Mesothelial cell of epicardium (in vitro differentiated cells): ENCODE measurements around the gene CYP2S1. TPM values are rescaled to one million over a fixed set of nuclear protein-coding genes. Genes with fewer than 3 reads are reported as not detected.

Experiments
- DNase-seq, 2 experiments: peaks; one replicate each; pipeline ENCODE4 v3.0.0; 2021; ENCODE audit warnings: low spot score in 2 of 2; ENCODE audit not compliant: unreplicated experiment in 2 of 2
- H3K27ac Mint-ChIP-seq: 2 replicates; pipeline ENCODE4 v1.8.0; 2021; ENCODE audit warnings: mixed read lengths
- H3K27me3 Mint-ChIP-seq: 2 replicates; pipeline ENCODE4 v1.8.0; 2021; ENCODE audit warnings: low read depth, mixed read lengths
- H3K36me3 Mint-ChIP-seq: 2 replicates; pipeline ENCODE4 v1.8.0; 2021; ENCODE audit warnings: mixed read lengths
- H3K4me1 Mint-ChIP-seq: 2 replicates; pipeline ENCODE4 v1.8.0; 2021; ENCODE audit warnings: mixed read lengths
- H3K4me3 Mint-ChIP-seq: 2 replicates; pipeline ENCODE4 v1.8.0; 2021; ENCODE audit warnings: mild to moderate bottlenecking, moderate library complexity, mixed read lengths
- H3K9me3 Mint-ChIP-seq: 2 replicates; pipeline ENCODE4 v1.8.0; 2021; ENCODE audit warnings: mixed read lengths
- total RNA-seq: library from RNA; stranded (reverse); gene quantifications from 3 replicates; pipeline ENCODE4 v1.2.1, GENCODE V29; 2021
- TF ChIP-seq, protein P1 (sequence below): fragments of 200-600 bp; sonication (generic); IDR thresholded peaks from one replicate; pipeline ENCODE4 v1.5.0; 2021; ENCODE audit warnings: antibody characterized with exemption; ENCODE audit not compliant: unreplicated experiment

The CYP2S1 gene
- total RNA-seq, 1 donor from 2014 or later = 15.5 TPM

GRCh38 chr19:41233748-41234240 is 40.8 kb downstream of the CYP2S1 start:
- no peak for DNase-seq
- Mint-ChIP-seq H3K9me3 (no peaks in the 10 kb centered on the region), H3K36me3 (peaks cover 29% of the 10 kb centered on the region), H3K27ac (no peak overlapping the region), H3K27me3 (no peaks in the 10 kb centered on the region), H3K4me1 (no peaks in the 10 kb centered on the region), H3K4me3 (no peak overlapping the region)
- TF ChIP-seq, protein P1, sequence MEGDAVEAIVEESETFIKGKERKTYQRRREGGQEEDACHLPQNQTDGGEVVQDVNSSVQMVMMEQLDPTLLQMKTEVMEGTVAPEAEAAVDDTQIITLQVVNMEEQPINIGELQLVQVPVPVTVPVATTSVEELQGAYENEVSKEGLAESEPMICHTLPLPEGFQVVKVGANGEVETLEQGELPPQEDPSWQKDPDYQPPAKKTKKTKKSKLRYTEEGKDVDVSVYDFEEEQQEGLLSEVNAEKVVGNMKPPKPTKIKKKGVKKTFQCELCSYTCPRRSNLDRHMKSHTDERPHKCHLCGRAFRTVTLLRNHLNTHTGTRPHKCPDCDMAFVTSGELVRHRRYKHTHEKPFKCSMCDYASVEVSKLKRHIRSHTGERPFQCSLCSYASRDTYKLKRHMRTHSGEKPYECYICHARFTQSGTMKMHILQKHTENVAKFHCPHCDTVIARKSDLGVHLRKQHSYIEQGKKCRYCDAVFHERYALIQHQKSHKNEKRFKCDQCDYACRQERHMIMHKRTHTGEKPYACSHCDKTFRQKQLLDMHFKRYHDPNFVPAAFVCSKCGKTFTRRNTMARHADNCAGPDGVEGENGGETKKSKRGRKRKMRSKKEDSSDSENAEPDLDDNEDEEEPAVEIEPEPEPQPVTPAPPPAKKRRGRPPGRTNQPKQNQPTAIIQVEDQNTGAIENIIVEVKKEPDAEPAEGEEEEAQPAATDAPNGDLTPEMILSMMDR = no peak

- Mint-ChIP-seq H3K4me3 (no peak overlapping the region), H3K36me3 (peaks cover 35% of the 10 kb centered on the region), H3K27me3 (no peaks in the 10 kb centered on the region), H3K9me3 (no peaks in the 10 kb centered on the region), H3K27ac (no peak overlapping the region), H3K4me1 (no peaks in the 10 kb centered on the region)
- TF ChIP-seq, protein P1 = no peak
- DNase-seq = no peak
Observed at GRCh38 chr19:41234512-41235168, 41.6 kb downstream of the CYP2S1 start.

DNA sequence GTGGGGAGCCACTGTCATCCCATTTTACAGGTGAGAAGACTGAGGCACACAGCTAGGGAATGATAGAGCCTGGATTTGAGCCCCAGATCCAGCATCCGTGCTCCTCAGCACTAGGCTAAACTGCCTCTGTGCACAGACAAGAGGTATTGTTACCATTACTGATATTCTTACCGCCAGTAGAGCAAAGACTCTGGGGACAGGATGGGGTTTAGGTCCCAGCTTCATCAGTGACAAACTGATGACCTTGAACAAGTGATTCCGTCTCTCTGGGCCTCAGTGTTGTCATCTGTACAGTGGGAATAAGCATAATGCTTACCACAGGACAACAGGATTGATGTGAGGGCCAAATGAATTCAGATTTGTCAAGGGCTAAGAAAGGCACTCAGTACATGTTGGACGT is 42.5 kb downstream of the CYP2S1 start:
- H3K36me3 Mint-ChIP-seq = peaks cover 39% of the 10 kb centered on the region
- no peak overlapping the region for H3K4me3 Mint-ChIP-seq
- no peaks in the 10 kb centered on the region for H3K27me3 Mint-ChIP-seq
- H3K4me1 Mint-ChIP-seq = no peaks in the 10 kb centered on the region
- no peak for DNase-seq
- H3K27ac Mint-ChIP-seq = no peak overlapping the region
- no peaks in the 10 kb centered on the region for H3K9me3 Mint-ChIP-seq
- TF ChIP-seq, protein P1 = no peak

GRCh38 chr19:41238244-41238643 is 45.2 kb downstream of the CYP2S1 start:
- Mint-ChIP-seq H3K4me3 (no peak overlapping the region), H3K27ac (no peak overlapping the region), H3K4me1 (no peaks in the 10 kb centered on the region), H3K27me3 (no peaks in the 10 kb centered on the region), H3K36me3 (peaks cover 32% of the 10 kb centered on the region), H3K9me3 (no peaks in the 10 kb centered on the region)
- TF ChIP-seq, protein P1 = no peak
- no peak for DNase-seq

GRCh38 chr19:41239363-41239762 is 46.3 kb downstream of the CYP2S1 start:
- Mint-ChIP-seq H3K4me1 (no peaks in the 10 kb centered on the region), H3K27me3 (no peaks in the 10 kb centered on the region), H3K4me3 (no peak overlapping the region), H3K36me3 (peaks cover 31% of the 10 kb centered on the region), H3K27ac (no peak overlapping the region), H3K9me3 (no peaks in the 10 kb centered on the region)
- TF ChIP-seq, protein P1 = no peak
- DNase-seq = no peak
